Endothelial cell of umbilical vein (primary cell): ENCODE results near the gene IL17REL. TPM values are rescaled to one million over a fixed set of nuclear protein-coding genes. Genes with fewer than 3 reads are reported as not detected.
A peak's percentile ranks its signal among the peaks of the same experiment; 100 is the strongest.

ENCODE experiments used
- BruUV-seq: library from RNA; stranded (reverse); fragments of 400-500 nt; replicated peaks from 2 replicates; lab custom pipeline; 2021; lab: Mats Ljungman, UMichigan
- CTCF ChIA-PET: fragments of 300-600, 350-600 bp; sonication (Branson Sonifier 250); formaldehyde crosslinking; loops from one replicate; lab custom pipeline; 2021; ENCODE audit warnings: antibody characterized with exemption, inconsistent platforms; lab: Charles Lee
- POLR2A ChIA-PET: fragments of 300-600, 350-600 bp; sonication (Branson Sonifier 250); formaldehyde crosslinking; loops from one replicate; lab custom pipeline; 2021; ENCODE audit warnings: antibody characterized with exemption, inconsistent platforms; lab: Charles Lee
- DNase-seq: peaks from one replicate; pipeline ENCODE4 v3.0.0-alpha.2; 2011; ENCODE audit warnings: low read depth, low spot score
- FAIRE-seq: peaks from 2 replicates; lab custom pipeline; 2011; peaks lifted over from hg19 to GRCh38; lab: Jason Lieb, UNC
- H2AFZ ChIP-seq: 2 replicates; pipeline ENCODE4 v1.6.0; 2012; ENCODE audit warnings: low read depth, low read length, control low read depth, inconsistent platforms
- H3K27ac ChIP-seq: 2 replicates; pipeline ENCODE4 v1.5.1; 2011; ENCODE audit warnings: low read depth, mild to moderate bottlenecking, control low read depth, low read length, moderate library complexity; ENCODE audit not compliant: insufficient read depth
- H3K27me3 ChIP-seq, 2 experiments: 2 replicates each; pipeline versions ENCODE4 v1.6.0 to v1.6.1; 2011; ENCODE audit warnings: low read length in 2 of 2, mixed read lengths in 1 of 2; ENCODE audit not compliant: control insufficient read depth in 2 of 2, insufficient read depth in 2 of 2
- H3K36me3 ChIP-seq, 2 experiments: 2 replicates in 1 of 2; 3 replicates in 1 of 2; pipeline ENCODE4 v1.5.1; 2011; ENCODE audit warnings: low read length in 2 of 2, mild to moderate bottlenecking in 1 of 2, moderate library complexity in 1 of 2; ENCODE audit not compliant: control insufficient read depth in 2 of 2, insufficient read depth in 2 of 2; ENCODE audit errors: extremely low read depth in 1 of 2
- H3K4me1 ChIP-seq: 3 replicates; pipeline ENCODE4 v1.5.1; 2011; ENCODE audit warnings: mild to moderate bottlenecking, low read length; ENCODE audit not compliant: control insufficient read depth, insufficient read depth; ENCODE audit errors: extremely low read depth
- H3K4me2 ChIP-seq: 2 replicates; pipeline ENCODE4 v1.6.1; 2011; ENCODE audit warnings: low read length, control low read depth, mixed read lengths; ENCODE audit not compliant: insufficient read depth
- H3K4me3 ChIP-seq, 3 experiments: fragments of 200-600 bp in 1 of 3; sonication (generic), shearing (Covaris generic) in 1 of 3; replicated peaks in 1 of 3; 2 replicates each; pipeline ENCODE4 v1.5.1; 2011 to 2016; ENCODE audit warnings: control low read depth in 3 of 3, low read length in 3 of 3, mild to moderate bottlenecking in 2 of 3, inconsistent platforms in 1 of 3, low read depth in 1 of 3, moderate library complexity in 1 of 3; ENCODE audit not compliant: insufficient read depth in 1 of 3
- H3K79me2 ChIP-seq: 2 replicates; pipeline ENCODE4 v1.6.0; 2012; ENCODE audit warnings: low read length, inconsistent platforms; ENCODE audit not compliant: control insufficient read depth, insufficient read depth
- H3K9ac ChIP-seq: replicated peaks from 2 replicates; pipeline ENCODE3; 2011; ENCODE audit warnings: low read length, control low read depth; ENCODE audit not compliant: insufficient read depth; ENCODE audit errors: extremely low read depth
- H3K9me1 ChIP-seq: replicated peaks from 3 replicates; pipeline ENCODE4 v1.6.0; 2011; ENCODE audit warnings: mild to moderate bottlenecking, low read length; ENCODE audit not compliant: control insufficient read depth, insufficient read depth; ENCODE audit errors: extremely low read depth
- H3K9me3 ChIP-seq: replicated peaks from 2 replicates; pipeline ENCODE4 v1.5.1; 2012; ENCODE audit warnings: low read length, inconsistent platforms; ENCODE audit not compliant: control insufficient read depth, insufficient read depth
- H4K20me1 ChIP-seq: replicated peaks from 2 replicates; pipeline ENCODE3; 2011; ENCODE audit warnings: mild to moderate bottlenecking, low read length; ENCODE audit not compliant: control insufficient read depth, insufficient read depth; ENCODE audit errors: extremely low read depth
- EZH2 ChIP-seq: IDR thresholded peaks from 2 replicates; pipeline ENCODE4 v1.6.1; 2012; ENCODE audit warnings: borderline replicate concordance, low read depth, mild to moderate bottlenecking, moderate library complexity, low read length, inconsistent platforms; ENCODE audit not compliant: severe bottlenecking
- JUN ChIP-seq: IDR thresholded peaks from 2 replicates; pipeline ENCODE4 v1.6.1; 2011; ENCODE audit warnings: borderline replicate concordance, low read depth; ENCODE audit not compliant: insufficient read length, insufficient read depth
- dilution Hi-C: fragments of 300-500 bp; cut with MboI; formaldehyde crosslinking; loops from one replicate; pipeline ENCODE4 v1.15.0; 2019; ENCODE audit warnings: low sequenced_read_pairs; ENCODE audit not compliant: extremely low pct_ligation_motif_present
- intact Hi-C: fragments of 100-400 bp; cut with micrococcal nuclease; formaldehyde crosslinking; loops from one replicate; pipeline ENCODE4 v1.10.0; 2022
- polyA plus RNA-seq, 4 experiments: library from polyadenylated mRNA; depleted of rRNA in 3 of 4; stranded (reverse) in 3 of 4; unstranded in 1 of 4; fragments of >200 nt; gene quantifications; 2 replicates each; pipeline versions ENCODE4 v1.2.1 to v1.2.3, GENCODE V29; 2011 to 2012; ENCODE audit warnings: missing spikeins in 1 of 4
- total RNA-seq: library from RNA; stranded (reverse); gene quantifications from 2 replicates; pipeline ENCODE4 v1.2.3, GENCODE V29; 2021
- TF ChIP-seq, protein P1 (sequence below): IDR thresholded peaks from 2 replicates; pipeline ENCODE4 v1.6.1; 2011; ENCODE audit not compliant: insufficient read depth, insufficient read length

IL17REL gene
- total and polyA plus RNA-seq, 2 donors (not counting 3 experiments of a cell fraction or from before 2014, with no cell fraction given) = 0.06 to 0.15 TPM

DNA sequence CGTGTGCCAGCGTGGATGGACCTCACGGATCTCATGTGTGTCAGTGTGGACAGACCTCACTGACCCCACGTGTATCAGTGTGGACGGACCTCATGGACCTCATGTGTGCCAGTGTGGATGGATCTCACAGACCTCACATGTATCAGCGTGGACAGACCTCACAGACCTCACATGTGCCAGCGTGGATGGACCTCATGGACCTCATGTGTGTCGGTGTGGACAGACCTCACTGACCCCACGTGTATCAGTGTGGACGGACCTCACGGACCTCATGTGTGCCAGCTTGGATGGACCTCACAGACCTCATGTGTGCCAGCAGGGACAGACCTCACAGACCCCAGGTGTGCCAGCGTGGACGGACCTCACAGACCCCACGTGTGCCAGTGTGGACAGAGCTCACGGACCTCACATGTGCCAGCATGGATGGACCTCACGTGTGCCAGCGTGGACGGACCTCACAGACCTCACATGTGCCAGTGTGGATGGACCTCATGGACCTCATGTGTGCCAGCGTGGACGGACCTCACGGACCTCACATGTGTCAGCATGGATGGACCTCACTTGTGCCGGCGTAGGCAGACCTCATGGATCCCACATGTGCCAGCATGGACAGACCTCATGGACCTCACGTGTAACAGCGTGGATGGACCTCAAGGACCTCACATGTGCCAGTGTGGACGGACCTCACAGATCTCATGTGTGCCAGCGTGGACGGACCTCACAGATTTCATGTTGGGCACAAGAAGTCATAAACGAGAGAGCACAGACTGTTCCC, 27.3 kb upstream of the IL17REL start:
- Histone ChIP-seq H3K27me3 (no peaks in the 10 kb centered on the region), H3K4me3 (no peak overlapping the region), H4K20me1 (no peaks in the 10 kb centered on the region), H3K9me3 (no peaks in the 10 kb centered on the region), H3K27ac (no peak overlapping the region), H3K4me2 (no peak overlapping the region), H3K9ac (no peak overlapping the region), H3K4me1 (no peaks in the 10 kb centered on the region), H3K79me2 (no peaks in the 10 kb centered on the region), H2AFZ (no peak overlapping the region), H3K9me1 (no peaks in the 10 kb centered on the region), H3K36me3 (no peaks in the 10 kb centered on the region)
- POLR2A ChIA-PET = no interaction called here
- BruUV-seq = no TSS peak
- DNase-seq (no peak), FAIRE-seq (no peak)
- CTCF ChIA-PET = interaction anchor here (2.0 kb wide), 1 partner anchor 9 kb away, joined by 8 read pairs; no protein-coding TSS in a partner anchor
- intact Hi-C loops (no loop called here), dilution Hi-C loops (no loop called here)
- TF ChIP-seq JUN = no peak
- TF ChIP-seq, protein P1, sequence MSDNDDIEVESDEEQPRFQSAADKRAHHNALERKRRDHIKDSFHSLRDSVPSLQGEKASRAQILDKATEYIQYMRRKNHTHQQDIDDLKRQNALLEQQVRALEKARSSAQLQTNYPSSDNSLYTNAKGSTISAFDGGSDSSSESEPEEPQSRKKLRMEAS = peak; percentile 12

DNA sequence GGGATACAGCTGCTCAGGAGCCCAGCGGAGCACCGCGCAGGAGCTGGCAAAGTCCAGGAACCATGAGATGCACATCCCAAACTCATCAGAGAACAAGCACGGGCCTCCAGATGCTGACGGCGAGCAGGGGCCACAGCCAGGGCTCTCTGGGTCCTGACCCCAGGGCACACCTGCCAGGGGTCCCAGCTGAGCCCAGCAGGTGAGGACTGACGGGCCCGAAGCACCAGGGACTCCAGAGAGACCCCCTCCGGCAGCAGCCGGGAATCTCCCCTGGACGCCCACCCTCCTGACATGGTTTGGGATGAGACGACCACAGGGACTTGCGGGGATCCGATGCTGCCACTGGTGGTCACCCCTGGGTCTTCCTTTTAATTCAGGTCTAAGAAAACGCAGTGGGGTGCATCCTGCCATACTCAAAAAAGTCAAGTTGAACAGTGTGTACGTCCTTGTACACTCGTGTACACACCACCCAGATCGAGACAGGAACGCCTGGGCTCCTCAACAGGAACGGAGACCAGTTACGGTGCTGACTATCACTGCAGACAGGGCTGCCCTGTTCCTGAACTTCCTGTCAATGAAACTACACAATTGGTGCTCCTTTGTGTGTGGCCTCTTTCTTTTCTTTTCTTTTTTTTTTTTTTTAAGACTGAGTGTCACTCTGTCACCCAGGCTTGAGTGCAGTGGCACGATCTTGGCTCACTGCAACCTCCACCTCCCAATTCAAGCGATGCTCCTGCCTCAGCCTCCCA, 23.6 kb upstream of the IL17REL start:
- no peak for DNase-seq
- BruUV-seq = no TSS peak
- dilution Hi-C loops = no loop called here

More for the DNA sequence above, 23.6 kb upstream of the IL17REL start:
- Histone ChIP-seq H3K9me1 (no peaks in the 10 kb centered on the region), H3K4me1 (no peaks in the 10 kb centered on the region), H3K79me2 (no peaks in the 10 kb centered on the region), H2AFZ (no peak overlapping the region), H3K9me3 (no peaks in the 10 kb centered on the region), H4K20me1 (no peaks in the 10 kb centered on the region), H3K27ac (no peak overlapping the region), H3K27me3 (no peaks in the 10 kb centered on the region), H3K9ac (no peak overlapping the region), H3K4me3 (no peak overlapping the region), H3K36me3 (no peaks in the 10 kb centered on the region), H3K4me2 (no peak overlapping the region)
- ChIA-PET POLR2A (interaction anchor here (0.7 kb wide), 1 partner anchor 12 kb away, joined by 5 read pairs; no protein-coding TSS in a partner anchor), CTCF (interaction anchor here (0.7 to 0.9 kb wide), 2 partner anchors 9 to 106 kb away, joined by 3 read pairs; no protein-coding TSS in a partner anchor)
- TF ChIP-seq JUN = no peak
- no peak for TF ChIP-seq EZH2
- intact Hi-C loops = no loop called here
- no peak for FAIRE-seq
